HepG2 (cell line): ENCODE measurements around the gene SSBP2. TPM values are rescaled to one million over a fixed set of nuclear protein-coding genes. Genes with fewer than 3 reads are reported as not detected.

Experiments used
- ATAC-seq: fragments of 200-7000 bp; cut with Tn5 transposase; 3 replicates; pipeline ENCODE4 v1.9.1; 2020; ENCODE audit warnings: mild to moderate bottlenecking, moderate library complexity
- BruUV-seq: library from RNA; stranded (reverse); fragments of 400-500 nt; replicated peaks from 2 replicates; lab custom pipeline; 2021; lab: Mats Ljungman, UMichigan
- CTCF ChIA-PET: fragments of 300-600 bp; formaldehyde crosslinking; extraction: SDS; loops from one replicate; lab custom pipeline; 2021; ENCODE audit warnings: low total read pairs, inconsistent platforms, low intra/inter-chr PET ratio; lab: Yijun Ruan, JAX
- POLR2A ChIA-PET: fragments of 350-600 bp; sonication (Branson Sonifier 250); formaldehyde crosslinking; loops from one replicate; lab custom pipeline; 2020; ENCODE audit warnings: antibody characterized with exemption, inconsistent platforms; lab: Yijun Ruan, JAX
- DNase-seq: peaks from one replicate; pipeline ENCODE4 v3.0.0-alpha.2; 2015; ENCODE audit warnings: low spot score
- FAIRE-seq: peaks from 3 replicates; lab custom pipeline; 2011; peaks lifted over from hg19 to GRCh38; lab: Jason Lieb, UNC
- H2AFZ ChIP-seq: one replicate; pipeline ENCODE4 v1.6.1; 2011; ENCODE audit warnings: low read length, inconsistent platforms
- H3K27ac ChIP-seq: fragments of 300-600 bp; 3 replicates; pipeline ENCODE4 v1.8.0; 2011; ENCODE audit warnings: mixed run types, mild to moderate bottlenecking, mixed read lengths, low read length, inconsistent platforms; ENCODE audit not compliant: insufficient read depth; ENCODE audit errors: extremely low read length
- H3K27me3 ChIP-seq, 2 experiments: fragments of 200-600 bp in 1 of 2; 2 replicates in 1 of 2; 3 replicates in 1 of 2; pipeline versions ENCODE4 v1.6.0 to v1.8.0; 2011; ENCODE audit warnings: low read length in 2 of 2, mild to moderate bottlenecking in 2 of 2, moderate library complexity in 2 of 2, inconsistent platforms in 1 of 2; ENCODE audit not compliant: insufficient read depth in 2 of 2, control insufficient read depth in 1 of 2
- H3K36me3 ChIP-seq, 2 experiments: fragments of 200-600 bp in 1 of 2; replicated peaks in 1 of 2; 2 replicates in 1 of 2; 3 replicates in 1 of 2; pipeline versions ENCODE4 v1.5.1 to v1.8.0; 2011; ENCODE audit warnings: low read length in 2 of 2, inconsistent platforms in 1 of 2; ENCODE audit not compliant: insufficient read depth in 2 of 2, control insufficient read depth in 1 of 2
- H3K4me1 ChIP-seq: 2 replicates; pipeline ENCODE4 v1.5.1; 2012; ENCODE audit warnings: low read length, inconsistent platforms; ENCODE audit not compliant: insufficient read depth
- H3K4me2 ChIP-seq: 2 replicates; pipeline ENCODE4 v1.6.0; 2011; ENCODE audit warnings: low read depth, low read length, inconsistent platforms
- H3K4me3 ChIP-seq, 3 experiments: fragments of 200-600 bp in 1 of 3; sonication (generic), shearing (Covaris generic) in 1 of 3; replicated peaks in 1 of 3; 2 replicates each; pipeline ENCODE4 v1.5.1; 2011 to 2016; ENCODE audit warnings: low read length in 3 of 3, inconsistent platforms in 2 of 3, low read depth in 2 of 3, mild to moderate bottlenecking in 2 of 3, control low read depth in 1 of 3, mixed read lengths in 1 of 3; ENCODE audit not compliant: insufficient read depth in 1 of 3
- H3K79me2 ChIP-seq: one replicate; pipeline ENCODE4 v1.6.1; 2011; ENCODE audit warnings: low read length, inconsistent platforms; ENCODE audit not compliant: insufficient read depth
- H3K9ac ChIP-seq: 2 replicates; pipeline ENCODE4 v1.6.0; 2011; ENCODE audit warnings: mild to moderate bottlenecking, low read depth, low read length, inconsistent platforms; ENCODE audit not compliant: insufficient read depth
- H3K9me3 ChIP-seq: 2 replicates; pipeline ENCODE4 v1.5.1; 2012; ENCODE audit warnings: mild to moderate bottlenecking, low read length
- H4K20me1 ChIP-seq: 2 replicates; pipeline ENCODE4 v1.6.0; 2011; ENCODE audit warnings: inconsistent platforms, mild to moderate bottlenecking, low read length, moderate library complexity; ENCODE audit not compliant: insufficient read depth
- ARHGAP35 ChIP-seq: sonication (generic); formaldehyde crosslinking; IDR thresholded peaks from 2 replicates; pipeline ENCODE4 v1.9.0; 2022; ENCODE audit warnings: mild to moderate bottlenecking, inconsistent platforms, moderate library complexity, missing genetic modification reagents, borderline replicate concordance
- EEA1 ChIP-seq: sonication (generic); formaldehyde crosslinking; IDR thresholded peaks from 2 replicates; pipeline ENCODE4 v1.5.1; 2020; ENCODE audit warnings: mild to moderate bottlenecking, missing genetic modification reagents, borderline replicate concordance
- FOXM1 ChIP-seq: sonication (generic); formaldehyde crosslinking; IDR thresholded peaks from 2 replicates; pipeline ENCODE4 v1.5.0; 2020; ENCODE audit warnings: missing genetic modification reagents
- IRF9 ChIP-seq: sonication (generic); formaldehyde crosslinking; IDR thresholded peaks from 2 replicates; pipeline ENCODE4 v1.8.0; 2022; ENCODE audit warnings: missing genetic modification reagents, mild to moderate bottlenecking, borderline replicate concordance
- MZF1 ChIP-seq: sonication (generic); formaldehyde crosslinking; IDR thresholded peaks from 2 replicates; pipeline ENCODE4 v1.8.1; 2023; ENCODE audit warnings: mild to moderate bottlenecking, missing genetic modification reagents, borderline replicate concordance
- NFAT5 ChIP-seq: sonication (generic); formaldehyde crosslinking; IDR thresholded peaks from 2 replicates; pipeline ENCODE4 v1.4.0; 2020; ENCODE audit warnings: missing genetic modification reagents
- REXO4 ChIP-seq: sonication (generic); formaldehyde crosslinking; IDR thresholded peaks from 2 replicates; pipeline ENCODE4 v1.8.0; 2022; ENCODE audit warnings: missing genetic modification reagents, mild to moderate bottlenecking, borderline replicate concordance
- TFAP4 ChIP-seq: sonication (generic); IDR thresholded peaks from 2 replicates; pipeline ENCODE4 v1.6.1; 2016; ENCODE audit warnings: low read depth, borderline replicate concordance
- ZNF18 ChIP-seq: sonication (generic); formaldehyde crosslinking; IDR thresholded peaks from 2 replicates; pipeline ENCODE4 v1.8.0; 2022; ENCODE audit warnings: mild to moderate bottlenecking, missing genetic modification reagents; ENCODE audit not compliant: insufficient replicate concordance
- ZNF230 ChIP-seq: sonication (generic); formaldehyde crosslinking; IDR thresholded peaks from 2 replicates; pipeline ENCODE4 v1.4.0; 2020; ENCODE audit warnings: mild to moderate bottlenecking, missing genetic modification reagents
- ZNF256 ChIP-seq: sonication (generic); formaldehyde crosslinking; conservative IDR thresholded peaks from 2 replicates; pipeline ENCODE4 v1.4.0; 2020; ENCODE audit warnings: missing genetic modification reagents
- ZNF468 ChIP-seq: sonication (generic); formaldehyde crosslinking; IDR thresholded peaks from 2 replicates; pipeline ENCODE4 v1.8.0; 2022; ENCODE audit warnings: mild to moderate bottlenecking, moderate library complexity, missing genetic modification reagents
- ZNF484 ChIP-seq: sonication (generic); formaldehyde crosslinking; IDR thresholded peaks from 2 replicates; pipeline ENCODE4 v1.5.1; 2020; ENCODE audit warnings: mild to moderate bottlenecking, low read depth, missing genetic modification reagents, borderline replicate concordance
- ZNF564 ChIP-seq: sonication (generic); formaldehyde crosslinking; IDR thresholded peaks from 2 replicates; pipeline ENCODE4 v1.8.1; 2023; ENCODE audit warnings: mild to moderate bottlenecking, missing genetic modification reagents
- ZNF678 ChIP-seq: sonication (generic); formaldehyde crosslinking; IDR thresholded peaks from 2 replicates; pipeline ENCODE4 v1.4.0; 2020; ENCODE audit warnings: mild to moderate bottlenecking, missing genetic modification reagents
- ZSCAN29 ChIP-seq: sonication (generic); formaldehyde crosslinking; conservative IDR thresholded peaks from 2 replicates; pipeline ENCODE4 v1.4.0; 2020; ENCODE audit warnings: mild to moderate bottlenecking, missing genetic modification reagents
- WGBS: methylation state at CpG from one replicate; pipeline ENCODE4 v1.1.6; 2017; ENCODE audit warnings: low lambda C conversion rate; 5-methylcytosine and 5-hydroxymethylcytosine counted together
- in situ Hi-C: cut with HindIII; loops from 2 replicates; pipeline ENCODE4 v1.10.0; 2017; ENCODE audit warnings: low pct_unique_long_range_greater_than_20kb; ENCODE audit not compliant: extremely low pct_ligation_motif_present
- intact Hi-C: fragments of 100-400 bp; cut with micrococcal nuclease; formaldehyde crosslinking; loops from one replicate; pipeline ENCODE4 v1.10.0; 2022; ENCODE audit not compliant: unreplicated experiment
- polyA plus RNA-seq, 8 experiments: library from polyadenylated mRNA; depleted of rRNA in 3 of 8; stranded (reverse) in 7 of 8; unstranded in 1 of 8; fragments of >200 nt; fragmentation: Illumina TruSeq in 4 of 8; extraction: Trizol in 4 of 8; gene quantifications; 2 replicates each; pipeline versions ENCODE4 v1.2.1 to v1.2.3, GENCODE V29; 2011 to 2016; ENCODE audit warnings: low read depth in 4 of 8, missing spikeins in 1 of 8, mixed read lengths in 1 of 8; ENCODE audit not compliant: insufficient read depth in 1 of 8
- total RNA-seq, 5 experiments: library from RNA; depleted of rRNA; stranded (reverse); fragments of >200 nt; fragmentation: Illumina TruSeq; extraction: Trizol; gene quantifications; 2 replicates each; pipeline ENCODE4 v1.2.3, GENCODE V29; 2016; ENCODE audit warnings: low read depth in 1 of 5

Gene SSBP2
- total and polyA plus RNA-seq, 2 of the 13 experiments (the other 11 are each of a cell fraction or from before 2014, with no cell fraction given): 0.16 TPM; not detected in 1

- TF ChIP-seq ZNF678 (no peak), ZNF256 (CRISPR knock-in tag) (no peak), ZNF18 (no peak), ZNF564 (no peak), ARHGAP35 (CRISPR knock-in tag) (no peak), REXO4 (CRISPR knock-in tag) (no peak)
- TF ChIP-seq, all 625 proteins: peak for 0
Observed at GRCh38 chr5:81632679-81633078, 118.2 kb downstream of the SSBP2 start (continued).

- Histone ChIP-seq H3K4me3 (no peak overlapping the region), H4K20me1 (no peaks in the 10 kb centered on the region), H3K9me3 (no peaks in the 10 kb centered on the region), H3K4me1 (no peaks in the 10 kb centered on the region), H3K36me3 (no peaks in the 10 kb centered on the region), H3K27ac (no peak overlapping the region), H3K9ac (no peak overlapping the region), H3K4me2 (no peak overlapping the region), H3K27me3 (no peaks in the 10 kb centered on the region), H3K79me2 (no peaks in the 10 kb centered on the region), H2AFZ (no peak overlapping the region)
- no peak for FAIRE-seq
- 63% methylated on average over 1 of the region's 1 CpG for WGBS
- ATAC-seq: no peak
- ChIA-PET POLR2A (no interaction called here), CTCF (no interaction called here)
- intact Hi-C loops: loop anchor here (10.0 kb wide), 1 partner anchor 533 kb away; no protein-coding TSS in a partner anchor
- DNase-seq: no peak
- no TSS peak for BruUV-seq
- in situ Hi-C loops: no loop called here
- TF ChIP-seq ZNF230 (CRISPR knock-in tag) (no peak), TFAP4 (no peak), ZNF468 (CRISPR knock-in tag) (no peak), ZNF484 (CRISPR knock-in tag) (no peak), NFAT5 (CRISPR knock-in tag) (no peak), EEA1 (no peak), FOXM1 (no peak), IRF9 (CRISPR knock-in tag) (no peak), MZF1 (no peak), ZSCAN29 (CRISPR knock-in tag) (no peak)
Observed at GRCh38 chr5:81631621-81632020, 119.3 kb downstream of the SSBP2 start.
